ENCODE results near the gene ATP5F1A. TPM values are rescaled to one million over a fixed set of nuclear protein-coding genes. Genes with fewer than 3 reads are reported as not detected.

ATP5F1A gene
- total RNA-seq, 1 donor from 2014 or later, result 666 TPM

DNA sequence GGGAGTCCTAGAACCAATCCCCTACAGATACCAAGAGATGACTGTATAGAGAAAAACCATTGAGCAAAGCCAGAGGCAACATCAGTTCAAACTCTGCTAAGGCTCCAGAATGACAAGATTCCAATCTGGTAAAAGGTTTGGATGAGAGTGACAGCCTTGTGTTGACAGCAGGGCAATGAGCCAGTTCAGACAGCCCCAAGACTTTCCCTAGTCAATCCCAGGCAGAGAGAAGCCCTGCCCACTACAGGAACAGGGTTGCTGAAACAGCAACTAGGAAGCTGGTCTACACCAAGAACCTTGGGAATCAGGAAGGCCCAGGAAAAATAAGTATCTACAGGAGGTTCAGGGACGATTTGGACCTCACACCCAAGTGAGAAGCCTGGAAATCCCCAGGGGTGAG, 29.3 kb downstream of the ATP5F1A start:
- DNase-seq (ENCODE audit: low read depth) (peak; percentile 74), FAIRE-seq (no peak)
- Histone ChIP-seq H3K27me3 (ENCODE audit: control insufficient read depth, insufficient read depth, low read length) (no peaks in the 10 kb centered on the region), H3K4me3 (ENCODE audit: low read depth, low read length) (no peak overlapping the region), H3K36me3 (ENCODE audit: control insufficient read depth, insufficient read depth, low read length) (no peaks in the 10 kb centered on the region)
- TF ChIP-seq CTCF (IDR thresholded peaks at IDR 0.05; ENCODE audit: insufficient read depth, low read length, severe bottlenecking), result no peak

DNA sequence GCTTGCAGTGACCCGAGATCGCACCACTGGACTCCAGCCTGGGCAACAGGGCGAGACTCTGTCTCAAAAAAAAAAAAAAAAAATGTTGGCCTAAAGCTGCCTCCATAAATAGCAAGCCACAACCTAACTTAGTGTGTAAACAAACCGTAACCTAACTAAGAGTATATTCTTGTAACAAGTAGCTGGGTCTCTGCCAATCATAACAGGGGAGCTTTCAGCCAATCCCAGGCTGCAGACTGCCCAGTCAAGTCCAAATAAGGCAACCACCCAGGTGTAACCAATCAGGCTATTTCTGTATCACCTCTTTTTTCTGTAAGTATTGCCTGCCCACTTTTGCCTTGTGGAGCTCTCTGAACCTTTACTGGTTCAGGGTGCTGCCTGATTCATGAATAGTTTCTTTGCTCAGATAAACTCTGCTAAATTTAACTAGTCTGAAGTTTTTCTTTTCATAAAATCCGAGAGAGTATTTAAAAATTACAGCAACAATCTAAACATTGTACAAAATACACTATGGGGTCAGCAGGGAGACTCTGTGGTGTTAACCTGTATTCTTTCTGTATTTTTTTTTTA, 30.6 kb downstream of the ATP5F1A start:
- Histone ChIP-seq H3K4me3 (ENCODE audit: low read depth, low read length) (no peak overlapping the region), H3K36me3 (ENCODE audit: control insufficient read depth, insufficient read depth, low read length) (no peaks in the 10 kb centered on the region), H3K27me3 (ENCODE audit: control insufficient read depth, insufficient read depth, low read length) (no peaks in the 10 kb centered on the region)
- TF ChIP-seq CTCF (IDR thresholded peaks at IDR 0.05; ENCODE audit: insufficient read depth, low read length, severe bottlenecking), result no peak
- FAIRE-seq (no peak), DNase-seq (ENCODE audit: low read depth) (peak; percentile 26)

- peak; percentile 96 for DNase-seq (ENCODE audit: low read depth)
- no peak for FAIRE-seq
- no peak for TF ChIP-seq CTCF (IDR thresholded peaks at IDR 0.05; ENCODE audit: insufficient read depth, low read length, severe bottlenecking)
These were observed 35.3 kb downstream of the ATP5F1A start for GRCh38 chr18:46062781-46063180.

DNA sequence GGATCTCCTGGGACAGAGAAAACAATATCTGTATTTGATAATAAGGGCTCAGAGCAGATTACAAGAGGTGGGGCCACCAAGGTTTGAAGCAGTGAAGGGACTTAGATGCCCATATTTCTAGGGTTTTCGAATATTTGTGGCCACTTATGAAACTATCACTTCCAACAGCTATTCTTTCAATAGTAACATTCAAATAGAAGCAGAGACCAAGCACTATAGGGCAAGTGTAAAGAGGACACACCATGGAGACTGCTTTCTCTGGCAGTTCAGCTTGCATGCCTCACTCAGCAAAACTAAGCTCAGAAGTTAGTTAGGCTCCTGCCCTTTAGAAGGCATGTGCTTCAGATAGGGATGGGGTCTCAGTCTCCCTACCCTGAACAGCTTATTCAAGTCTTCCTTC, 36.3 kb downstream of the ATP5F1A start:
- Histone ChIP-seq H3K4me3 (ENCODE audit: low read depth, low read length) (no peak overlapping the region), H3K36me3 (ENCODE audit: control insufficient read depth, insufficient read depth, low read length) (no peaks in the 10 kb centered on the region), H3K27me3 (ENCODE audit: control insufficient read depth, insufficient read depth, low read length) (no peaks in the 10 kb centered on the region)
- DNase-seq (ENCODE audit: low read depth), result no peak
- TF ChIP-seq CTCF (IDR thresholded peaks at IDR 0.05; ENCODE audit: insufficient read depth, low read length, severe bottlenecking), result no peak
- FAIRE-seq, result no peak

More at GRCh38 chr18:46062781-46063180, 35.3 kb downstream of the ATP5F1A start:
- Histone ChIP-seq H3K36me3 (ENCODE audit: control insufficient read depth, insufficient read depth, low read length) (no peaks in the 10 kb centered on the region), H3K4me3 (ENCODE audit: low read depth, low read length) (no peak overlapping the region), H3K27me3 (ENCODE audit: control insufficient read depth, insufficient read depth, low read length) (no peaks in the 10 kb centered on the region)

GRCh38 chr18:46061387-46061786, 36.7 kb downstream of the ATP5F1A start:
- Histone ChIP-seq H3K36me3 (ENCODE audit: control insufficient read depth, insufficient read depth, low read length) (no peaks in the 10 kb centered on the region), H3K27me3 (ENCODE audit: control insufficient read depth, insufficient read depth, low read length) (no peaks in the 10 kb centered on the region), H3K4me3 (ENCODE audit: low read depth, low read length) (no peak overlapping the region)
- FAIRE-seq, result peak; percentile 43
- no peak for TF ChIP-seq CTCF (IDR thresholded peaks at IDR 0.05; ENCODE audit: insufficient read depth, low read length, severe bottlenecking)
- no peak for DNase-seq (ENCODE audit: low read depth)

DNA sequence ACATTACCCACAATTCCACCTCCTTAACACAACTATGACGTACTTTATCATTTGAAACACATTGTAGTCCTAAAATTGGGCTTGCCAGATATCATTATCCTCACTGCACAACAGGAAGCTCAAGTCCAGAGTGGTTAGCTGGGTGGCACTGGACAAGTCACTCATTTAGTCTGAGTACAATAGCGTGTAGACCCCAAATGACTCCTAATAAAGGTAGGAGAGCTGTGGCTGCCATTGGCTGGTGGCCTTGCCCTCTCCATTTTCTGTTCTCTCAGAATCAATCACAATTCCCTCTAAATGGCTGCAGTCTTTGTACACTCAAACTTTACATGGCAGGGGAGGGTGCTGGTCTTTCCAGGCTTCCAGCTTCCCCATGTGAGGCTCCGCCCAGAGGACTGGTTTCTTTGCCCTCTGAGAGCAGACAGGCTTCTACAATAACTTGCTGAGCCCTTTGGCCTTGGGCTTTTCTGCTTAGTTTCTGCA, 37.7 kb downstream of the ATP5F1A start:
- Histone ChIP-seq H3K27me3 (ENCODE audit: control insufficient read depth, insufficient read depth, low read length) (no peaks in the 10 kb centered on the region), H3K36me3 (ENCODE audit: control insufficient read depth, insufficient read depth, low read length) (no peaks in the 10 kb centered on the region), H3K4me3 (ENCODE audit: low read depth, low read length) (no peak overlapping the region)
- no peak for FAIRE-seq
- DNase-seq (ENCODE audit: low read depth), result no peak
- no peak for TF ChIP-seq CTCF (IDR thresholded peaks at IDR 0.05; ENCODE audit: insufficient read depth, low read length, severe bottlenecking)

Data from bronchial epithelial cell (primary cell).